ENCODE measurements around the gene ACO1. TPM values are rescaled to one million over a fixed set of nuclear protein-coding genes. Genes with fewer than 3 reads are reported as not detected.

ACO1 gene
- total RNA-seq, 4 donors from 2014 or later = 10.0 to 39.5 (median 24.9) TPM

- Histone ChIP-seq H3K27me3 (no peaks in the 10 kb centered on the region), H3K4me1 (no peaks in the 10 kb centered on the region), H3K9me3 (no peaks in the 10 kb centered on the region), H3K4me3 (no peak overlapping the region), H3K36me3 (no peaks in the 10 kb centered on the region), H3K27ac (no peak overlapping the region)
- TF ChIP-seq CTCF (IDR thresholded peaks at IDR 0.05) (no peak), POLR2A (IDR thresholded peaks at IDR 0.05) (no peak)
- no peak for DNase-seq
- intact Hi-C loops (cut with DNase I; ENCODE audit: low total_unique reads) = no loop called here
Observed at GRCh38 chr9:32404856-32405255, 20.4 kb downstream of the ACO1 start.

GRCh38 chr9:32405506-32405905 lies 21.1 kb downstream of the ACO1 start:
- no peaks in the 10 kb centered on the region for H3K4me1 ChIP-seq
- no peak for DNase-seq
- TF ChIP-seq POLR2A (IDR thresholded peaks at IDR 0.05) (no peak), CTCF (IDR thresholded peaks at IDR 0.05) (no peak)
- no peaks in the 10 kb centered on the region for H3K36me3 ChIP-seq
- H3K9me3 ChIP-seq = no peaks in the 10 kb centered on the region
- no peak overlapping the region for H3K27ac ChIP-seq
- no peaks in the 10 kb centered on the region for H3K27me3 ChIP-seq
- no peak overlapping the region for H3K4me3 ChIP-seq
- intact Hi-C loops (cut with DNase I; ENCODE audit: low total_unique reads) = no loop called here

GRCh38 chr9:32406046-32406445 lies 21.6 kb downstream of the ACO1 start:
- TF ChIP-seq CTCF (IDR thresholded peaks at IDR 0.05) (no peak), POLR2A (IDR thresholded peaks at IDR 0.05) (no peak)
- no peaks in the 10 kb centered on the region for H3K27me3 ChIP-seq
- intact Hi-C loops (cut with DNase I; ENCODE audit: low total_unique reads) = no loop called here
- no peak overlapping the region for H3K4me3 ChIP-seq
- no peaks in the 10 kb centered on the region for H3K9me3 ChIP-seq
- no peaks in the 10 kb centered on the region for H3K4me1 ChIP-seq
- no peak for DNase-seq
- no peaks in the 10 kb centered on the region for H3K36me3 ChIP-seq
- H3K27ac ChIP-seq = no peak overlapping the region

- Histone ChIP-seq H3K36me3 (no peaks in the 10 kb centered on the region), H3K9me3 (no peaks in the 10 kb centered on the region), H3K4me3 (no peak overlapping the region), H3K4me1 (no peaks in the 10 kb centered on the region), H3K27ac (no peak overlapping the region), H3K27me3 (no peaks in the 10 kb centered on the region)
- no peak for DNase-seq
- intact Hi-C loops (cut with DNase I; ENCODE audit: low total_unique reads) = no loop called here
- TF ChIP-seq POLR2A (IDR thresholded peaks at IDR 0.05) = no peak
- no peak for TF ChIP-seq CTCF (IDR thresholded peaks at IDR 0.05)
Observed at GRCh38 chr9:32411753-32412152, 27.3 kb downstream of the ACO1 start.

- no peak overlapping the region for H3K27ac ChIP-seq
- H3K4me1 ChIP-seq = no peaks in the 10 kb centered on the region
- no peaks in the 10 kb centered on the region for H3K9me3 ChIP-seq
- no peak overlapping the region for H3K4me3 ChIP-seq
- intact Hi-C loops (cut with DNase I; ENCODE audit: low total_unique reads) = no loop called here
- H3K36me3 ChIP-seq = no peaks in the 10 kb centered on the region
- no peak for DNase-seq
- H3K27me3 ChIP-seq = no peaks in the 10 kb centered on the region
- TF ChIP-seq POLR2A (IDR thresholded peaks at IDR 0.05) (no peak), CTCF (IDR thresholded peaks at IDR 0.05) (no peak)
Observed at GRCh38 chr9:32412440-32412839, 28.0 kb downstream of the ACO1 start.
